Measurements from ENCODE around the gene FOXO6.

FOXO6 gene

GRCh38 chr1:41371630-41372599 is 10.7 kb downstream of the FOXO6 start:
- H3K4me3 ChIP-seq (ENCODE audit: low read depth, low read length): no peak overlapping the region
- no peak for DNase-seq (ENCODE audit: low read depth, low spot score)
- TF ChIP-seq CTCF (IDR thresholded peaks at IDR 0.05; ENCODE audit: insufficient read depth, low read length, missing control alignments): no peak
- CTCF ChIA-PET: interaction anchor here (2.4 kb wide), 1 partner anchor 10 kb away, joined by 6 read pairs; the partner anchor contains the start of gene FOXO6
- POLR2A ChIA-PET: no interaction called here

- POLR2A ChIA-PET: no interaction called here
- TF ChIP-seq CTCF (IDR thresholded peaks at IDR 0.05; ENCODE audit: insufficient read depth, low read length, missing control alignments): no peak
- DNase-seq (ENCODE audit: low read depth, low spot score): no peak
- CTCF ChIA-PET: interaction anchor here (2.4 kb wide), 1 partner anchor 11 kb away, joined by 6 read pairs; the partner anchor contains the start of gene FOXO6
- H3K4me3 ChIP-seq (ENCODE audit: low read depth, low read length): no peak overlapping the region
Measured at GRCh38 chr1:41372600-41372993, 11.4 kb downstream of the FOXO6 start.

GRCh38 chr1:41373373-41373772 is 12.1 kb downstream of the FOXO6 start:
- H3K4me3 ChIP-seq (ENCODE audit: low read depth, low read length): no peak overlapping the region
- DNase-seq (ENCODE audit: low read depth, low spot score): no peak
- POLR2A ChIA-PET: no interaction called here
- CTCF ChIA-PET: no interaction called here
- TF ChIP-seq CTCF (IDR thresholded peaks at IDR 0.05; ENCODE audit: insufficient read depth, low read length, missing control alignments): no peak

GRCh38 chr1:41374711-41375110 is 13.5 kb downstream of the FOXO6 start:
- ChIA-PET POLR2A (no interaction called here), CTCF (interaction anchor here (1.4 kb wide), 1 partner anchor 92 kb away, joined by 4 read pairs; no protein-coding TSS in a partner anchor)
- H3K4me3 ChIP-seq (ENCODE audit: low read depth, low read length): no peak overlapping the region
- no peak for DNase-seq (ENCODE audit: low read depth, low spot score)
- no peak for TF ChIP-seq CTCF (IDR thresholded peaks at IDR 0.05; ENCODE audit: insufficient read depth, low read length, missing control alignments)

- no peak for DNase-seq (ENCODE audit: low read depth, low spot score)
- ChIA-PET CTCF (interaction anchor here (0.7 kb wide), 1 partner anchor 95 kb away, joined by 3 read pairs; no protein-coding TSS in a partner anchor), POLR2A (no interaction called here)
- H3K4me3 ChIP-seq (ENCODE audit: low read depth, low read length): no peak overlapping the region
- no peak for TF ChIP-seq CTCF (IDR thresholded peaks at IDR 0.05; ENCODE audit: insufficient read depth, low read length, missing control alignments)
Measured at GRCh38 chr1:41377397-41377796, 16.2 kb downstream of the FOXO6 start.

GRCh38 chr1:41378222-41378621 is 17.0 kb downstream of the FOXO6 start:
- DNase-seq (ENCODE audit: low read depth, low spot score): no peak
- ChIA-PET POLR2A (no interaction called here), CTCF (interaction anchor here (0.7 to 1.0 kb wide), 2 partner anchors 39 to 95 kb away, joined by 3 read pairs; no protein-coding TSS in a partner anchor)
- no peak overlapping the region for H3K4me3 ChIP-seq (ENCODE audit: low read depth, low read length)
- TF ChIP-seq CTCF (IDR thresholded peaks at IDR 0.05; ENCODE audit: insufficient read depth, low read length, missing control alignments): no peak

Data from AG04449 (cell line).